OCI-LY1 (cell line): Measurements from ENCODE around the gene SOBP.
"Not testable (repeated sequence)": the region's sequence is repeated elsewhere in the genome, so short reads cannot be mapped to it uniquely, and the experiment has no call there.

Experiments
- H2AFZ ChIP-seq: fragments of 200-600 bp; sonication (generic), shearing (Covaris generic); 2 replicates; pipeline ENCODE4 v1.6.0; 2014; ENCODE audit warnings: antibody characterized with exemption, mild to moderate bottlenecking, low read length
- H3F3A ChIP-seq: fragments of 200-600 bp; sonication (generic), shearing (Covaris generic); 2 replicates; pipeline ENCODE4 v1.6.0; 2014; ENCODE audit warnings: mild to moderate bottlenecking, antibody characterized with exemption, low read length, moderate library complexity; ENCODE audit not compliant: insufficient read depth
- H3K27ac ChIP-seq: fragments of 200-600 bp; sonication (generic); 2 replicates; pipeline ENCODE4 v1.5.1; 2014; ENCODE audit warnings: low read length, mixed run types, mild to moderate bottlenecking, low read depth; ENCODE audit not compliant: poor library complexity, severe bottlenecking
- H3K27me3 ChIP-seq: fragments of 200-600 bp; sonication (generic); 2 replicates; pipeline ENCODE4 v1.6.0; 2014; ENCODE audit warnings: antibody characterized with exemption, mild to moderate bottlenecking, low read length, moderate library complexity; ENCODE audit not compliant: insufficient read depth
- H3K36me3 ChIP-seq: fragments of 200-600 bp; sonication (generic); 2 replicates; pipeline ENCODE4 v1.6.1; 2014; ENCODE audit warnings: mild to moderate bottlenecking, antibody characterized with exemption, low read length, moderate library complexity, mixed read lengths; ENCODE audit not compliant: insufficient read depth
- H3K4me1 ChIP-seq: fragments of 200-600 bp; sonication (generic); 2 replicates; pipeline ENCODE4 v1.5.1; 2014; ENCODE audit warnings: mild to moderate bottlenecking, low read length, moderate library complexity; ENCODE audit not compliant: insufficient read depth, severe bottlenecking
- H3K4me2 ChIP-seq: fragments of 200-600 bp; sonication (generic), shearing (Covaris generic); 2 replicates; pipeline ENCODE4 v1.6.1; 2014; ENCODE audit warnings: low read length
- H3K4me3 ChIP-seq: fragments of 200-600 bp; sonication (generic); 2 replicates; pipeline ENCODE4 v1.5.1; 2014; ENCODE audit warnings: low read length, low read depth, mild to moderate bottlenecking, mixed read lengths; ENCODE audit not compliant: poor library complexity, severe bottlenecking
- H3K79me2 ChIP-seq: fragments of 200-600 bp; shearing (Covaris generic); 2 replicates; pipeline ENCODE4 v1.6.1; 2016; ENCODE audit warnings: mixed run types, low read length, mixed read lengths; ENCODE audit not compliant: insufficient read depth
- H3K9ac ChIP-seq: fragments of 200-600 bp; sonication (generic), shearing (Covaris generic); 2 replicates; pipeline ENCODE4 v1.6.1; 2014; ENCODE audit warnings: mild to moderate bottlenecking, low read length, mixed read lengths
- H3K9me2 ChIP-seq: fragments of 200-600 bp; sonication (generic), shearing (Covaris generic); 2 replicates; pipeline ENCODE4 v1.6.1; 2014; ENCODE audit warnings: low read depth, mild to moderate bottlenecking, low read length, mixed read lengths
- H3K9me3 ChIP-seq: fragments of 200-600 bp; shearing (Covaris generic); 2 replicates; pipeline ENCODE4 v1.6.1; 2014; ENCODE audit warnings: low read length, mixed read lengths
- H4K20me1 ChIP-seq: fragments of 200-600 bp; sonication (generic), shearing (Covaris generic); 2 replicates; pipeline ENCODE4 v1.6.0; 2016; ENCODE audit warnings: mild to moderate bottlenecking, low read length; ENCODE audit not compliant: insufficient read depth
- EZH2 ChIP-seq: fragments of 200-600 bp; sonication (generic), shearing (Covaris generic); IDR thresholded peaks from 2 replicates; pipeline ENCODE4 v1.8.0; 2017; ENCODE audit warnings: borderline replicate concordance, mixed run types, mild to moderate bottlenecking, antibody characterized with exemption, low read length, moderate library complexity, mixed read lengths
- TF ChIP-seq, protein P1 (sequence below): fragments of 200-600 bp; sonication (generic), shearing (Covaris generic); IDR thresholded peaks from 2 replicates; pipeline ENCODE4 v1.5.1; 2017; ENCODE audit warnings: mild to moderate bottlenecking, antibody characterized with exemption, low read length, moderate library complexity, mixed read lengths

The SOBP gene

DNA sequence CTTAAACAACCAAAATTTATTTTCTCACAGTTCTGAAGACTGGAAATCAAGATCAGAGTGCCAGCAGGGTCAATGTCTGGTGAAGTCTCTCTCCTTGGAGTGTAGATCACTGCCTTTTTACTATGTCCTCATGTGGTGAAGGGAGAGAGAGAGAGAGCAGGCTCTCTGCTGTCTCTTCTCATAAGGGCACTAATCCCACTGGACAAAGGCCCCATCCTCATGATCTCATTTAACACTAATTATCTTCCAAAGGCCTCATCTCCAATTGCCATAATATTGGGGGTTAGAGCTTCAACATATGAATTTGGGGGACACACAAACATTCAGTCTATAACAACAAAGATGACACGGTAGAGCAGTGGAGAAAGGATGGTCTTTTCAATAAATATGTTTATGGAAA, 27.4 kb downstream of the SOBP start:
- Histone ChIP-seq H3K27ac (no peak overlapping the region), H3K9ac (no peak overlapping the region), H3K4me1 (no peaks in the 10 kb centered on the region), H3K9me3 (peaks cover 8% of the 10 kb centered on the region), H3K9me2 (no peaks in the 10 kb centered on the region), H3K27me3 (no peaks in the 10 kb centered on the region), H3K4me3 (no peak overlapping the region), H3K36me3 (peaks cover 69% of the 10 kb centered on the region), H4K20me1 (no peaks in the 10 kb centered on the region), H2AFZ (no peak overlapping the region), H3F3A (no peaks in the 10 kb centered on the region), H3K79me2 (no peaks in the 10 kb centered on the region), H3K4me2 (no peak overlapping the region)
- TF ChIP-seq EZH2: no peak
- TF ChIP-seq, protein P1, sequence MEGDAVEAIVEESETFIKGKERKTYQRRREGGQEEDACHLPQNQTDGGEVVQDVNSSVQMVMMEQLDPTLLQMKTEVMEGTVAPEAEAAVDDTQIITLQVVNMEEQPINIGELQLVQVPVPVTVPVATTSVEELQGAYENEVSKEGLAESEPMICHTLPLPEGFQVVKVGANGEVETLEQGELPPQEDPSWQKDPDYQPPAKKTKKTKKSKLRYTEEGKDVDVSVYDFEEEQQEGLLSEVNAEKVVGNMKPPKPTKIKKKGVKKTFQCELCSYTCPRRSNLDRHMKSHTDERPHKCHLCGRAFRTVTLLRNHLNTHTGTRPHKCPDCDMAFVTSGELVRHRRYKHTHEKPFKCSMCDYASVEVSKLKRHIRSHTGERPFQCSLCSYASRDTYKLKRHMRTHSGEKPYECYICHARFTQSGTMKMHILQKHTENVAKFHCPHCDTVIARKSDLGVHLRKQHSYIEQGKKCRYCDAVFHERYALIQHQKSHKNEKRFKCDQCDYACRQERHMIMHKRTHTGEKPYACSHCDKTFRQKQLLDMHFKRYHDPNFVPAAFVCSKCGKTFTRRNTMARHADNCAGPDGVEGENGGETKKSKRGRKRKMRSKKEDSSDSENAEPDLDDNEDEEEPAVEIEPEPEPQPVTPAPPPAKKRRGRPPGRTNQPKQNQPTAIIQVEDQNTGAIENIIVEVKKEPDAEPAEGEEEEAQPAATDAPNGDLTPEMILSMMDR: no peak

DNA sequence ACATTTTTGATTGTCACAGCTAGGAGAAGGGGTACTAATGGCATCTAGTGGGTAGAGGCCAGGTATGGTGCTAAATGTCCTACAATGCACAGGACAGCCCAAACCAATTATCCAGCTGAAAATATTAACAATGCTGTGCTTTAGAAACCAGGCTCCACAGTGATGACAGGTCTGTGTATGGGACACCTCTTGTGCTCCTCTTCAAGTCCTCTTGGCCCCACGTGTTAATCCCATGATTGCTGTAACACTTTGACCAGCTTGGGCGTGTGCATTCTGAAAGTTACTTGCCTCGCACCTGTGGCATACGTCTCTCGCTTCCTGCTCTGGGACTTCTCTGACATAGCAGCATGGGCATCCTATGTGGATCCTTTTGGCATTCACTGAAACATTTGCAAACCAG, 29.3 kb downstream of the SOBP start:
- H3K9me3 ChIP-seq, H3F3A ChIP-seq, H3K4me3 ChIP-seq, H2AFZ ChIP-seq, H3K27ac ChIP-seq, H3K4me1 ChIP-seq, H3K9me2 ChIP-seq, H3K9ac ChIP-seq, H3K4me2 ChIP-seq, H3K79me2 ChIP-seq, H3K27me3 ChIP-seq, H4K20me1 ChIP-seq: not testable (repeated sequence)
- peaks cover 58% of the 10 kb centered on the region for H3K36me3 ChIP-seq

DNA sequence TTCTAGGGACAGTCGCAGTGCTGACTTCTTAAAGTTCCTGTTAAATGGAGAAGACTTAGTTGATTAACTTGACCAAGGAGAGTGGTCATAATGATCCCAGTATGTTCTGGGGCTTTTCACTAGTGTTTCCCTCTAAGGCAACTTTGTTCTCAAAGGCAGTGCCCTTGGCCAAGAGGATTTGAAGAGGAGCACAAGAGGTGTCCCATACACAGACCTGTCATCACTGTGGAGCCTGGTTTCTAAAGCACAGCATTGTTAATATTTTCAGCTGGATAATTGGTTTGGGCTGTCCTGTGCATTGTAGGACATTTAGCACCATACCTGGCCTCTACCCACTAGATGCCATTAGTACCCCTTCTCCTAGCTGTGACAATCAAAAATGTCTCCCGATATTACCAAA, 30.8 kb downstream of the SOBP start:
- not testable (repeated sequence) for H3K9me3 ChIP-seq, H3K27ac ChIP-seq, H3K9ac ChIP-seq, H3K79me2 ChIP-seq, H3K27me3 ChIP-seq, H4K20me1 ChIP-seq, H3K4me1 ChIP-seq, H3K4me2 ChIP-seq, H3K4me3 ChIP-seq, H3F3A ChIP-seq, H2AFZ ChIP-seq, H3K9me2 ChIP-seq
- H3K36me3 ChIP-seq: peaks cover 58% of the 10 kb centered on the region

DNA sequence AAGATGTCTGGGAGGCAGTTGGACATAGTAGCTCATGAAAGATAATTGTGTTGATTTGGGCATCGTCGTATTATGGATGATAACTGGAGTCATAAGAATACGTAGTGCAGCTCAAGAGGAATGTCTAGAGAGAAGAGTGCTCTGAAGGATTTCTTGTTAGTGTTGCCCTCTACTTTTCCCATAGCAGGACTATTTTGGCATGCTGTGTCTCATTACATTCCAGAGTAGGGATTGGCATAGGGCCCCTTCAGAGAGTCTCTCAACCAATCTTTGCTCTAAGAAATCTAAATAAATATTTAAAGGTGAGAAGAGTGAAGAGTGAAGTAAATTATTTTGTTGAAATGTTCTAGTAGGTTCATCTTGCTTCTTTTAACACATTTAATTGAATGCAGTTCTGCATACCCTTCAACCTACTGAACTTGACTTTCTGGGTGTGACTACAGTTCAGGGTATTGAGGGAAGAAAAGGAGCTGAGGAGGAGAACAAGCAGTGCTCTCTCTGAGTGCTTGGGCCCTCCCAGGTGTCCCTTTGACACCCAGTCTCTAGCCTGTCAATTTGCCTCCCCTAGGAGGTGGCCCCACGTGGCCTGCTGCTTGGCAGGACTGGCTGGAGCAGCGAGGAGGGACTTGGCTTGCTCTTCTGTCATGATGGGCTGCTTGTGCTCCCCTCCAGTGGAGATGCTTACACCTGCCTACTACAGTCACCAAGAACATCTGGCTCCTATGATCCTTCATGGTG, 33.3 kb downstream of the SOBP start:
- no peak overlapping the region for H3K4me3 ChIP-seq
- H3K9me3 ChIP-seq: no peaks in the 10 kb centered on the region
- H3K27ac ChIP-seq: no peak overlapping the region
- H3K36me3 ChIP-seq: peaks cover 43% of the 10 kb centered on the region
- H3K79me2 ChIP-seq: no peaks in the 10 kb centered on the region
- no peaks in the 10 kb centered on the region for H3F3A ChIP-seq
- H3K9me2 ChIP-seq: no peaks in the 10 kb centered on the region
- H3K4me1 ChIP-seq: no peaks in the 10 kb centered on the region
- no peaks in the 10 kb centered on the region for H4K20me1 ChIP-seq
- no peaks in the 10 kb centered on the region for H3K27me3 ChIP-seq
- H3K9ac ChIP-seq: no peak overlapping the region
- TF ChIP-seq EZH2: no peak
- TF ChIP-seq, protein P1: no peak
- H3K4me2 ChIP-seq: no peak overlapping the region
- H2AFZ ChIP-seq: no peak overlapping the region
